ENCODE results near the gene RHBDD1. TPM values are rescaled to one million over a fixed set of nuclear protein-coding genes. Genes with fewer than 3 reads are reported as not detected.

Gene RHBDD1
- total RNA-seq, 2 experiments from 2014 or later = 43.8 to 47.1 TPM

- Histone ChIP-seq H3K27me3 (ENCODE audit: control insufficient read depth in 1 of 2, insufficient read depth in 2 of 2, low read length in 2 of 2) (no peaks in the 10 kb centered on the region), H3K4me1 (ENCODE audit: insufficient read depth, low read length) (no peaks in the 10 kb centered on the region), H3K9me3 (ENCODE audit: control insufficient read depth in 1 of 2, insufficient read depth in 1 of 2, low read length in 2 of 2) (no peaks in the 10 kb centered on the region), H3K27ac (ENCODE audit: low read depth in 1 of 2, low read length in 2 of 2) (no peak overlapping the region), H3K4me3 (ENCODE audit: low read length) (no peak overlapping the region), H3K36me3 (ENCODE audit: insufficient read depth, low read length) (peaks cover 8% of the 10 kb centered on the region)
- peaks cover 6% of the 10 kb centered on the region for H3K4me1 Mint-ChIP-seq (ENCODE audit: low read depth)
- H3K4me3 Mint-ChIP-seq = no peak overlapping the region
- POLR2A ChIA-PET = no interaction called here
- DNase-seq = no peak
- H3K27me3 Mint-ChIP-seq = no peaks in the 10 kb centered on the region
- no peak overlapping the region for H3K27ac Mint-ChIP-seq
- TF ChIP-seq, protein P1, sequence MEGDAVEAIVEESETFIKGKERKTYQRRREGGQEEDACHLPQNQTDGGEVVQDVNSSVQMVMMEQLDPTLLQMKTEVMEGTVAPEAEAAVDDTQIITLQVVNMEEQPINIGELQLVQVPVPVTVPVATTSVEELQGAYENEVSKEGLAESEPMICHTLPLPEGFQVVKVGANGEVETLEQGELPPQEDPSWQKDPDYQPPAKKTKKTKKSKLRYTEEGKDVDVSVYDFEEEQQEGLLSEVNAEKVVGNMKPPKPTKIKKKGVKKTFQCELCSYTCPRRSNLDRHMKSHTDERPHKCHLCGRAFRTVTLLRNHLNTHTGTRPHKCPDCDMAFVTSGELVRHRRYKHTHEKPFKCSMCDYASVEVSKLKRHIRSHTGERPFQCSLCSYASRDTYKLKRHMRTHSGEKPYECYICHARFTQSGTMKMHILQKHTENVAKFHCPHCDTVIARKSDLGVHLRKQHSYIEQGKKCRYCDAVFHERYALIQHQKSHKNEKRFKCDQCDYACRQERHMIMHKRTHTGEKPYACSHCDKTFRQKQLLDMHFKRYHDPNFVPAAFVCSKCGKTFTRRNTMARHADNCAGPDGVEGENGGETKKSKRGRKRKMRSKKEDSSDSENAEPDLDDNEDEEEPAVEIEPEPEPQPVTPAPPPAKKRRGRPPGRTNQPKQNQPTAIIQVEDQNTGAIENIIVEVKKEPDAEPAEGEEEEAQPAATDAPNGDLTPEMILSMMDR (IDR thresholded peaks at IDR 0.05) = no peak
- H3K9me3 Mint-ChIP-seq = no peaks in the 10 kb centered on the region
- H3K36me3 Mint-ChIP-seq (ENCODE audit: low read depth) = peaks cover 65% of the 10 kb centered on the region
- intact Hi-C loops (cut with DNase I, micrococcal nuclease) = no loop called here
- no peak for ATAC-seq (ENCODE audit: poor library complexity)
- CTCF ChIA-PET = no interaction called here
Measured at GRCh38 chr2:226893216-226893615, 57.4 kb downstream of the RHBDD1 start.

DNA sequence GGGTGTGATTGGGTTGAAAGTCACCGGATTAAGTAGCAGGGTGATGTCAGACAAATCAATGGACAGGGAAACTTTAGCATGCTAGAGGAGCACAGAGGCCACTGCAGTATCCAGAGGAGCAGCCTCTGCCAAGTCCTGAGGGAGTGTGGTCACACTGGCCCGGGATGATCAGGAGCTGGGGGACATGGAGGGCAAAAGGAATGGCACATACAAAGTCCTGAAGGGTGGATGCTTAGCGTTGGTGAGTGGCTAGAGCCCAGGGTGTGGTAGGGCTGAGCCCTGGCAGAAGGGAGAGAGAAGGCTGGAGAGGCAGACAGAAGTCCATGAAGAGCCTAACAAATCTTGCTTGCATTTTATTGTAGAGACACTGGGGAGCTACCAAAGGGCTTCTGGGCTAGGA, 58.9 kb downstream of the RHBDD1 start:
- TF ChIP-seq, protein P1 (IDR thresholded peaks at IDR 0.05) = no peak
- Histone ChIP-seq H3K4me3 (ENCODE audit: low read length) (no peak overlapping the region), H3K27me3 (ENCODE audit: control insufficient read depth in 1 of 2, insufficient read depth in 2 of 2, low read length in 2 of 2) (no peaks in the 10 kb centered on the region), H3K27ac (ENCODE audit: low read depth in 1 of 2, low read length in 2 of 2) (no peak overlapping the region), H3K9me3 (ENCODE audit: control insufficient read depth in 1 of 2, insufficient read depth in 1 of 2, low read length in 2 of 2) (no peaks in the 10 kb centered on the region), H3K36me3 (ENCODE audit: insufficient read depth, low read length) (peaks cover 8% of the 10 kb centered on the region), H3K4me1 (ENCODE audit: insufficient read depth, low read length) (no peaks in the 10 kb centered on the region)
- ChIA-PET POLR2A (no interaction called here), CTCF (no interaction called here)
- no peak for ATAC-seq (ENCODE audit: poor library complexity)
- no peaks in the 10 kb centered on the region for H3K9me3 Mint-ChIP-seq
- H3K36me3 Mint-ChIP-seq (ENCODE audit: low read depth) = peaks cover 56% of the 10 kb centered on the region
- no peak for DNase-seq
- intact Hi-C loops (cut with DNase I, micrococcal nuclease) = no loop called here
- H3K27me3 Mint-ChIP-seq = no peaks in the 10 kb centered on the region
- H3K4me3 Mint-ChIP-seq = no peak overlapping the region
- H3K27ac Mint-ChIP-seq = no peak overlapping the region
- peaks cover 6% of the 10 kb centered on the region for H3K4me1 Mint-ChIP-seq (ENCODE audit: low read depth)

- Histone ChIP-seq H3K27me3 (ENCODE audit: control insufficient read depth in 1 of 2, insufficient read depth in 2 of 2, low read length in 2 of 2) (no peaks in the 10 kb centered on the region), H3K27ac (ENCODE audit: low read depth in 1 of 2, low read length in 2 of 2) (no peak overlapping the region), H3K4me3 (ENCODE audit: low read length) (no peak overlapping the region), H3K4me1 (ENCODE audit: insufficient read depth, low read length) (no peaks in the 10 kb centered on the region), H3K36me3 (ENCODE audit: insufficient read depth, low read length) (peaks cover 8% of the 10 kb centered on the region), H3K9me3 (ENCODE audit: control insufficient read depth in 1 of 2, insufficient read depth in 1 of 2, low read length in 2 of 2) (no peaks in the 10 kb centered on the region)
- H3K27ac Mint-ChIP-seq = no peak overlapping the region
- ATAC-seq (ENCODE audit: poor library complexity) (no peak), DNase-seq (no peak)
- intact Hi-C loops (cut with DNase I, micrococcal nuclease) = no loop called here
- H3K27me3 Mint-ChIP-seq = no peaks in the 10 kb centered on the region
- peaks cover 57% of the 10 kb centered on the region for H3K36me3 Mint-ChIP-seq (ENCODE audit: low read depth)
- H3K4me3 Mint-ChIP-seq = no peak overlapping the region
- TF ChIP-seq, protein P1 (IDR thresholded peaks at IDR 0.05) = no peak
- POLR2A ChIA-PET = no interaction called here
- H3K9me3 Mint-ChIP-seq = no peaks in the 10 kb centered on the region
- H3K4me1 Mint-ChIP-seq (ENCODE audit: low read depth) = peaks cover 6% of the 10 kb centered on the region
- CTCF ChIA-PET = no interaction called here
Measured at GRCh38 chr2:226895579-226895978, 59.7 kb downstream of the RHBDD1 start.

Data from CD4-positive, alpha-beta T cell (primary cell).